NT2/D1 (cell line): Measurements from ENCODE around the gene KDM4C.

Experiments
- DNase-seq: peaks from one replicate; pipeline ENCODE4 v3.0.0-alpha.2; 2011; ENCODE audit warnings: low read depth, low spot score
- H3K27me3 ChIP-seq: 2 replicates; pipeline ENCODE4 v1.6.0; 2011; ENCODE audit warnings: mild to moderate bottlenecking; ENCODE audit not compliant: insufficient read length, insufficient read depth
- H3K36me3 ChIP-seq: 2 replicates; pipeline ENCODE4 v1.6.1; 2011; ENCODE audit warnings: mild to moderate bottlenecking, low read length, mixed read lengths; ENCODE audit not compliant: insufficient read depth, insufficient read length
- H3K4me1 ChIP-seq: 2 replicates; pipeline ENCODE4 v1.5.1; 2011; ENCODE audit not compliant: insufficient read depth, insufficient read length
- H3K4me3 ChIP-seq: 2 replicates; pipeline ENCODE4 v1.5.1; 2011; ENCODE audit warnings: low read depth; ENCODE audit not compliant: insufficient read length
- H3K9ac ChIP-seq: 2 replicates; pipeline ENCODE4 v1.6.0; 2011; ENCODE audit warnings: low read depth; ENCODE audit not compliant: insufficient read length
- H3K9me3 ChIP-seq: 2 replicates; pipeline ENCODE4 v1.5.1; 2011; ENCODE audit warnings: mild to moderate bottlenecking, low read length; ENCODE audit not compliant: insufficient read depth
- SUZ12 ChIP-seq: IDR thresholded peaks from 2 replicates; pipeline ENCODE4 v1.6.1; 2011; ENCODE audit not compliant: insufficient read length, insufficient read depth; ENCODE audit errors: extremely low read depth
- YY1 ChIP-seq: IDR thresholded peaks from 2 replicates; pipeline ENCODE4 v1.6.1; 2011; ENCODE audit not compliant: insufficient read length, insufficient read depth
- ZNF274 ChIP-seq: IDR thresholded peaks from 2 replicates; pipeline ENCODE4 v1.6.1; 2011; ENCODE audit warnings: mild to moderate bottlenecking, low read depth, low read length

The KDM4C gene

DNA sequence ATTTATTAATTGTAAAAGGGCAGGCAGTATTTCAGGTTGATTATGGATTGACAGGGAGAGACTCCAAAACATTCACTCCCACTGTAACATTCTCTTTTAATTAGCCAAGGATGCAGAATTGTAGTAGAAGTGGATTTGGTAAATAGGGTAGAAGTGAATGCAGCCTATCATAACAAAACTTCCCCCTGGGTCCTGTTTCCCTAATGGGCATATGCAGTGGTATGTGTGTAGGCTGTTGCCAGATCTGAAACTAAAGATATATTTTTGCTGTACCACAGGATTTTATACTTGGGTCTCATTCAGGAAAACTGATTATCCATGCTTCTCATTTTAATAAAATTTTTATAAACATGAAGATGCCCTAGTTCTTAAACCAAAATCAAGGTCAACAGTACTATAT is 351.2 kb downstream of the KDM4C start:
- peaks cover 6% of the 10 kb centered on the region for H3K9me3 ChIP-seq
- H3K4me3 ChIP-seq, result no peak overlapping the region
- H3K9ac ChIP-seq, result no peak overlapping the region
- H3K4me1 ChIP-seq, result peaks cover under 1% of the 10 kb centered on the region
- TF ChIP-seq ZNF274 (no peak), SUZ12 (no peak), YY1 (no peak)
- H3K36me3 ChIP-seq, result no peaks in the 10 kb centered on the region
- DNase-seq, result no peak
- no peaks in the 10 kb centered on the region for H3K27me3 ChIP-seq

DNA sequence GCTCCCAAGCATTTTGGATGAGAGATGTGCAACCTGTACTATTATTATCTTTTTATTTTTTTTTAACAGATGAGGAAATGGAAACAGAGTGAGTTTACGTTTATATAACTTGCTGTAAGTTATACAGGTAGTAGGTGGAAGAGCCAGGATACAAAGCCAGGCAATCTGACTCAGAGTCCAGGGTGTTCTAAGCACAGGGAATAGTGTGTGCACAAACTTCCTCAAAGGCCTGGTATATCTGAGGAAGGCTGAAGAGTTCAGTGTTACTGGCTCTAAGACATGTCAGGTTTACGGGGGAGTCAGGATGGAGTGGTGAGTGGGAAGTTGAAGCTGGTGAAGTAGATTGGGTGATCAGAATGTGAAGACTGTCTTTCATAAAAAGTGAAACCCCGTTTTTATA is 353.6 kb downstream of the KDM4C start:
- TF ChIP-seq ZNF274 (no peak), YY1 (no peak), SUZ12 (no peak)
- no peaks in the 10 kb centered on the region for H3K36me3 ChIP-seq
- no peak overlapping the region for H3K4me3 ChIP-seq
- peaks cover 6% of the 10 kb centered on the region for H3K9me3 ChIP-seq
- H3K4me1 ChIP-seq, result no peaks in the 10 kb centered on the region
- no peaks in the 10 kb centered on the region for H3K27me3 ChIP-seq
- DNase-seq, result no peak
- no peak overlapping the region for H3K9ac ChIP-seq

DNA sequence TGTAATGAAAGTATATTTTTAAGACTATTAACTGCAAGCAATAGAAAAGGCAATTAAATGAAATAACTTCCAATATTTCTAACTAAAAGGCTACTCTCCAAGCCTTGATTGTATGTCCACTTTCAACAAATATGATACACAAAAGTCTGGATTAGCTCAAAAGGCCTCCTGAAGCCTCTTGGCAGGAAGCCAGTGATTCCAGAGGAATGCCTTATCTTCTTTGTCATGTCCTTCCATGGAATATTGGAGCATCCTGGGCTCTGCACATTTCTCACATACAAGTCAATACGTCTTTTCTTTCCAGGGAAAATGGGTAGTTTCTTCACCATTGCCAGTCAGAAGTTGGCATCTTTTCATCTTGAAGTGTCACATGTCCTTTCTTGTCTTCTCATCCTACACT is 357.8 kb downstream of the KDM4C start:
- TF ChIP-seq YY1 (no peak), SUZ12 (no peak), ZNF274 (no peak)
- Histone ChIP-seq H3K36me3 (no peaks in the 10 kb centered on the region), H3K4me1 (no peaks in the 10 kb centered on the region), H3K9me3 (no peaks in the 10 kb centered on the region), H3K9ac (no peak overlapping the region), H3K4me3 (no peak overlapping the region), H3K27me3 (no peaks in the 10 kb centered on the region)
- DNase-seq, result no peak

DNA sequence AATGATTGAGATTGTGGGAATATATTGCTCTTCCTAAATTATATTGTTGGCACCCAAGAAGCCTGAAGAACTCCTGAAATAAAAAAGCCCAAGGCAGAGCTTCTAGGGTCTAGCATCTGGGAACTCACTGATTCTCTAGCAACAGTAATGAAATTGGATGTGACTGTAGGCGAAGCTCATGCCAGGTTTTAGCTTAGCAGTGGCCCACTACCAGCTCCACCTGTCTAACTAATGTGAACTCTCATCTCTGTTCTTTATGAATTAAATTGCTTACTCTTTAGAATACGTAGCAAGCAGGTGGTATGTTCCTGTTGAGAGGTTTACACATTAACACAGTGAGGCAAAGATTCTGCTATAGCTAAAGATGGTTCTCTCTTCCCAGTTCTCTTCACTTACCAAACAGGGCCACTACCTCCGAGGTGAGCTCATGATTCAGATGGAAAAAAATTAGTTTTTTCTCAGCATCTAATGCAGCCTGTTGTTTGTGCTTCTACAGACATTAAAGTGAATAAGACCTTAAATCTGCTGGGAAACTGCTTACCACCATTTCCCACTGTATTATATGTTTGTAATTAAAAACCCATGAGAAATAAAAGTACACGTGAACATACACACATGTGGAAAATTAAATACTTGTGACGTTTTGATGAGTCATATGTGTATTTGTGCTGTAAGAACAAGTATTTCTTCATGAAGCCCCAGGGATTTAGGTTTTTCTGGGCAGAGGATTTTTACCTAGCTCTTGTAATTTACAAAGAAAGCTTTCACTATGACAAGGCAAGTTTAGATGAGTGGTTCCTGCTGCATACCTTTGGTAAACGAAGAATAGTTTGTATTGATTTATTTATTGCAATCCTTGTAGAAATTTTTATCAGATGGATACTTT is 360.1 kb downstream of the KDM4C start:
- no peak for DNase-seq
- Histone ChIP-seq H3K36me3 (no peaks in the 10 kb centered on the region), H3K4me3 (no peak overlapping the region), H3K9me3 (no peaks in the 10 kb centered on the region), H3K27me3 (no peaks in the 10 kb centered on the region), H3K4me1 (no peaks in the 10 kb centered on the region), H3K9ac (no peak overlapping the region)
- no peak for TF ChIP-seq ZNF274
- TF ChIP-seq YY1, result no peak
- no peak for TF ChIP-seq SUZ12

DNA sequence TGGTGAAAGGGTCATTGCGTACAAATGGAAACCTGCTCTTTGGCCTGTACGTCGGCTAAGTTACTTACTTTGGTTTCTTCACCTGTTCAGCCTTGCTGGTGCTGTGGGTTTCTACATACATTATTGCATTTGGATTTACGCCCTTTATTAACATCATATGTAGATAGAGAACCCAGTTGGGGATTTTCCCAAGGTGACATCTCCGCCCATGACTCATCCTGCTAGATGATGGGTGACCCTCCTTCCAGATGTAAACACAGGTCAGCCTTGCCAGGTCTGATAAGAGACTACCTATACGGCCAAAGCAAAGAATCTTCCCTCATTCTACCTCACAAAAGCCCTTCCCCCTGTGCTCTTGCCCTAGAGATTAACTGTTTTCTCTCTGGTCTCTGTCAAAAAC is 360.9 kb downstream of the KDM4C start:
- Histone ChIP-seq H3K36me3 (no peaks in the 10 kb centered on the region), H3K4me3 (no peak overlapping the region), H3K9me3 (no peaks in the 10 kb centered on the region), H3K4me1 (no peaks in the 10 kb centered on the region), H3K9ac (no peak overlapping the region), H3K27me3 (no peaks in the 10 kb centered on the region)
- TF ChIP-seq SUZ12 (no peak), YY1 (no peak), ZNF274 (no peak)
- DNase-seq, result no peak

DNA sequence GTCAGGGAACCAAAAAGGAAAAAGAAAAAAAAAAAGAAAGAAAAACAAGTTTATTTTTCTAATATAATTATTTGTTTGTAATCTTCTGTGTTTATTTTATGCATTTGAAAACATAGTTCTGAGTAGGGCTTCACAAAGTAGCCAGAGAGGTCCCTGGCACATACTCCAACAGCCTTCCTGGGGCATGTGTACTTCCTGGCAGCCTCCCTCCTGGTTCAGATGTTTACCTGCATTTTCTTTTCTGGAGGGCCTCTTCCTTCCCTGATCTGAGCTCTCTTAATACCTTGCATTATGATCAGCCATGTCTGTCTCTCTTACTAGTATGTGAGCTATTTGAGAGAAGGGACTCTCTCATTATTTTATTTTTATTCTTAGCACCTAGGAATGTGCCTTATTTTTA is 361.8 kb downstream of the KDM4C start:
- H3K27me3 ChIP-seq, result no peaks in the 10 kb centered on the region
- H3K4me1 ChIP-seq, result no peaks in the 10 kb centered on the region
- H3K9ac ChIP-seq, result no peak overlapping the region
- DNase-seq, result no peak
- H3K36me3 ChIP-seq, result no peaks in the 10 kb centered on the region
- H3K4me3 ChIP-seq, result no peak overlapping the region
- no peak for TF ChIP-seq YY1
- no peak for TF ChIP-seq SUZ12
- TF ChIP-seq ZNF274, result no peak
- no peaks in the 10 kb centered on the region for H3K9me3 ChIP-seq

DNA sequence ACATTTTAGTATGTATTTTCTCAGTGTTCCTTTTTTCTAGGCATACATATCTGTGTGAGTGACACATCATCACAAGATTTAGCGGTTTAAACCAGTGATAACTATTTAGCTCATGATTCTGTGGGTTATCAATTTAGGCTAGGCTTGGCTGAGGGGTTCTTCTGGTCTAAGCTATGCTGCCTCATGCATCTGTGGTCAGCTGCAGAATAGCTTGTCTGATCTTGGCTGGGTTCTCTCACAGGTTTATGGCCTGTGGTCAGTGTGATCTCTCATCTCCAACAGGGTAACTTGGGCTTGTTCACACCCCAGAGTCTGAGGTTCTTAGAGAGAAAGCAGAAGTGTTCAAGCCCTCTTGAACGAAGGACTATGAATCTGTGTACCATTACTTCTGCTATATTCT is 363.3 kb downstream of the KDM4C start:
- no peak for DNase-seq
- H3K4me3 ChIP-seq, result no peak overlapping the region
- TF ChIP-seq YY1 (no peak), ZNF274 (no peak), SUZ12 (no peak)

DNA sequence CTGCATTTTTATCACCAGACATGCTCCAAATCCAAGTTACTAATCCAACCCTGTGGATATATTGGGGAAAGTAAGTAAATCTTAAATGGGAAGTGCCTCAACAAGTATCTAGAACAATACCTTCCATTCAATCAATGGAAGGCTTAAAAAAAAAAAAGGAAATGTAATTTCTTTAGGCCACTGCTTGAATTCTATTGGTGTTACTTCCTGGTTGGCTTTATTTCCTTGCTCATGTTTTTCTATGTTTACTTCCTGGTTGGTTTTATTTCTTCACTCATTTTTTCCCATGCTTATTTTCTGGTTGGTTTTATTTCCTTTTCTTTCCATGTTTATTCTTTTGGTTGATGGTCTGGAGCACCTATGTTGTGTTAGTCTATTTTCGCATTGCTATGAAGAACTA is 363.9 kb downstream of the KDM4C start:
- no peak for TF ChIP-seq YY1
- no peak for TF ChIP-seq SUZ12
- TF ChIP-seq ZNF274, result no peak
- H3K4me3 ChIP-seq, result no peak overlapping the region
- H3K9ac ChIP-seq, result no peak overlapping the region
- H3K9me3 ChIP-seq, result no peaks in the 10 kb centered on the region
- no peaks in the 10 kb centered on the region for H3K4me1 ChIP-seq
- no peak for DNase-seq
- no peaks in the 10 kb centered on the region for H3K27me3 ChIP-seq
- no peaks in the 10 kb centered on the region for H3K36me3 ChIP-seq

More for the DNA sequence above, 363.3 kb downstream of the KDM4C start:
- Histone ChIP-seq H3K27me3 (no peaks in the 10 kb centered on the region), H3K9ac (no peak overlapping the region), H3K9me3 (no peaks in the 10 kb centered on the region), H3K4me1 (no peaks in the 10 kb centered on the region), H3K36me3 (no peaks in the 10 kb centered on the region)
